Thyroid gland (tissue), 4 donors: ENCODE data around the gene APOO. TPM values are rescaled to one million over a fixed set of nuclear protein-coding genes. Genes with fewer than 3 reads are reported as not detected.

Experiments used
- DNase-seq, 2 donors: peaks; one replicate each; pipeline ENCODE4 v3.0.0-alpha.2; 2019
- H3K27ac ChIP-seq, 3 donors: fragments of 200-600 bp; sonication (generic); 1 replicate in 2 of 3; 2 replicates in 1 of 3; pipeline ENCODE4 v1.5.1; 2016 to 2019; ENCODE audit warnings: mild to moderate bottlenecking in 1 of 3, moderate library complexity in 1 of 3
- H3K27me3 ChIP-seq: fragments of 200-600 bp; sonication (generic); one replicate; pipeline ENCODE4 v1.5.1; 2019
- H3K36me3 ChIP-seq, 2 donors: fragments of 200-600 bp; sonication (generic); one replicate each; pipeline ENCODE4 v1.5.1; 2016 to 2019
- H3K4me1 ChIP-seq, 2 donors: fragments of 200-600 bp; sonication (generic); one replicate each; pipeline ENCODE4 v1.5.1; 2017 to 2019
- H3K4me3 ChIP-seq, 3 donors: fragments of 200-600 bp; sonication (generic); replicated peaks in 1 of 3; 1 replicate in 2 of 3; 2 replicates in 1 of 3; pipeline ENCODE4 v1.5.1; 2016; ENCODE audit warnings: mild to moderate bottlenecking in 1 of 3
- H3K9me3 ChIP-seq: fragments of 200-600 bp; sonication (generic); one replicate; pipeline ENCODE4 v1.5.1; 2017
- CTCF ChIP-seq, 6 experiments: fragments of 200-600 bp in 3 of 6; fragments of 450-650 bp in 3 of 6; sonication (generic) in 3 of 6; IDR thresholded peaks; one replicate each; pipeline ENCODE4 v1.5.1; 2016 to 2019; ENCODE audit warnings: antibody characterized with exemption in 6 of 6, mild to moderate bottlenecking in 2 of 6, inconsistent platforms in 1 of 6, moderate library complexity in 1 of 6
- POLR2A ChIP-seq, 2 donors: fragments of 450-650 bp; IDR thresholded peaks; one replicate each; pipeline ENCODE4 v1.6.1; 2017; ENCODE audit warnings: antibody characterized with exemption in 2 of 2, mild to moderate bottlenecking in 2 of 2, moderate library complexity in 1 of 2
- WGBS, 2 donors: methylation state at CpG; one replicate each; pipeline ENCODE4 v1.1.5; 2017; 5-methylcytosine and 5-hydroxymethylcytosine counted together
- intact Hi-C: fragments of 100-400 bp; cut with DNase I; formaldehyde crosslinking; loops from one replicate; pipeline ENCODE4 v1.15.1; 2023
- total RNA-seq, 4 donors: library from RNA; depleted of rRNA; stranded (reverse); fragments of >200 nt; gene quantifications; one replicate each; pipeline ENCODE4 v1.2.3, GENCODE V29; 2016

Gene APOO
- total RNA-seq, 4 donors from 2014 or later = 12.6 to 34.8 (median 22.5) TPM

- Histone ChIP-seq H3K9me3 (no peaks in the 10 kb centered on the region), H3K36me3 (no peaks in the 10 kb centered on the region), H3K4me3 (no peak overlapping the region), H3K27ac (peak overlapping the region in 1 of 3 donors; percentile 41), H3K27me3 (no peaks in the 10 kb centered on the region), H3K4me1 (peaks cover 0 to 1% of the 10 kb centered on the region in 2 donors)
- whole genome bisulfite sequencing, 2 donors = 93 to 96% methylated on average over 4 of the region's 4 CpGs
- intact Hi-C loops = no loop called here
- no peak for DNase-seq
- TF ChIP-seq POLR2A (IDR thresholded peaks at IDR 0.05) = no peak
- no peak for TF ChIP-seq CTCF (IDR thresholded peaks at IDR 0.05)
Measured at GRCh38 chrX:23890933-23891332, 16.8 kb downstream of the APOO start.

- Histone ChIP-seq H3K9me3 (no peaks in the 10 kb centered on the region), H3K27me3 (no peaks in the 10 kb centered on the region), H3K36me3 (no peaks in the 10 kb centered on the region), H3K4me1 (peaks cover 0 to 7% of the 10 kb centered on the region in 2 donors), H3K27ac (peak overlapping the region; percentile 58 to 78 (median 60)), H3K4me3 (no peak overlapping the region)
- intact Hi-C loops = no loop called here
- no peak for TF ChIP-seq POLR2A (IDR thresholded peaks at IDR 0.05)
- no peak for TF ChIP-seq CTCF (IDR thresholded peaks at IDR 0.05)
- WGBS, 2 donors = 76 to 89% methylated on average over 3 of the region's 3 CpGs
- DNase-seq = no peak
Measured at GRCh38 chrX:23888887-23889501, 18.7 kb downstream of the APOO start.

GRCh38 chrX:23887918-23888317 lies 19.8 kb downstream of the APOO start:
- TF ChIP-seq POLR2A (IDR thresholded peaks at IDR 0.05) (no peak), CTCF (IDR thresholded peaks at IDR 0.05) (no peak)
- Histone ChIP-seq H3K27ac (peak overlapping the region; percentile 8 to 58 (median 53)), H3K4me1 (peaks cover 0 to 7% of the 10 kb centered on the region in 2 donors), H3K4me3 (no peak overlapping the region), H3K36me3 (no peaks in the 10 kb centered on the region), H3K27me3 (no peaks in the 10 kb centered on the region), H3K9me3 (no peaks in the 10 kb centered on the region)
- intact Hi-C loops = no loop called here
- WGBS, 2 donors = 91 to 98% methylated on average over 4 of the region's 4 CpGs
- no peak for DNase-seq

GRCh38 chrX:23887451-23887850 lies 20.3 kb downstream of the APOO start:
- Histone ChIP-seq H3K27me3 (no peaks in the 10 kb centered on the region), H3K36me3 (no peaks in the 10 kb centered on the region), H3K4me3 (no peak overlapping the region), H3K27ac (peak overlapping the region in 2 of 3 donors; percentile 8 to 58), H3K9me3 (no peaks in the 10 kb centered on the region), H3K4me1 (peaks cover 0 to 7% of the 10 kb centered on the region in 2 donors)
- intact Hi-C loops = no loop called here
- TF ChIP-seq POLR2A (IDR thresholded peaks at IDR 0.05) (no peak), CTCF (IDR thresholded peaks at IDR 0.05) (no peak)
- 86 to 91% methylated on average over 5 to 6 of the region's 6 CpGs for WGBS, 2 donors
- no peak for DNase-seq

- DNase-seq = peak in 1 of 2 donors; percentile 37
- intact Hi-C loops = no loop called here
- Histone ChIP-seq H3K4me1 (peaks cover 0 to 7% of the 10 kb centered on the region in 2 donors), H3K36me3 (no peaks in the 10 kb centered on the region), H3K9me3 (no peaks in the 10 kb centered on the region), H3K4me3 (no peak overlapping the region), H3K27ac (peak overlapping the region; percentile 19 to 41 (median 20)), H3K27me3 (no peaks in the 10 kb centered on the region)
- TF ChIP-seq POLR2A (IDR thresholded peaks at IDR 0.05) (no peak), CTCF (IDR thresholded peaks at IDR 0.05) (no peak)
- WGBS, 2 donors = 26 to 63% methylated on average over 2 to 3 of the region's 3 CpGs
Measured at GRCh38 chrX:23885803-23886202, 21.9 kb downstream of the APOO start.
